ENCODE results near the gene CLIC4. TPM values are rescaled to one million over a fixed set of nuclear protein-coding genes. Genes with fewer than 3 reads are reported as not detected.

The CLIC4 gene
- polyA plus RNA-seq, 1 donor (not counting 4 experiments of a cell fraction or from before 2014, with no cell fraction given) = 130 TPM

DNA sequence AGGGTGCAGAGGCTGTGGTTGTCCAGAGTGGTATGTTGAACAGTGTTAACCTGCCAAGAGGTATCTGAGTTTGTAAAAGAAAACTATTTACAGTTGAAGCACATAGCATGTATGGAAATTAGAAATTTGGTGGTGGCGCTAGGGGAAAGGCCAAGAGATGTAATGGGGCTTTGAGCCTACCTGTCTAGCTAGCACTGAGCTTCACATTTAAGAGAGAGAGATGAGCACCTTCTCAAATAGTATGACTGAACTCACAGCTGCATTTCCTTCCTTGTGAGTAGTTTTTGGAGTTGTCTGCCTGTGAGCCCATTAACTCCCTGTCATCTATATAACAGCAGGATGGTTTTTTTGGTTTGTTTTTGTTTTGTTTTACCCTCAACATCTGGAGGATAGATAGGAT lies 4.0 kb downstream of the CLIC4 start:
- Histone ChIP-seq H3K79me2 (ENCODE audit: control insufficient read depth, insufficient read depth, low read length) (peaks cover 85% of the 10 kb centered on the region), H3K9me3 (ENCODE audit: control insufficient read depth, low read depth, low read length) (no peaks in the 10 kb centered on the region), H3K4me3 (ENCODE audit: control insufficient read depth in 2 of 3, extremely low read depth in 1 of 3, insufficient read depth in 2 of 3, low read depth in 1 of 3, low read length in 3 of 3) (no peak overlapping the region), H2AFZ (ENCODE audit: control insufficient read depth, low read length) (no peak overlapping the region), H3K4me1 (ENCODE audit: control insufficient read depth, extremely low read depth, insufficient read depth, low read length) (peaks cover under 1% of the 10 kb centered on the region), H3K9me1 (ENCODE audit: control insufficient read depth, extremely low read depth, insufficient read depth, low read length) (no peaks in the 10 kb centered on the region), H3K4me2 (ENCODE audit: control insufficient read depth, extremely low read depth, insufficient read depth, low read depth, low read length) (no peak overlapping the region), H3K9ac (ENCODE audit: control insufficient read depth, extremely low read depth, insufficient read depth, low read length) (no peak overlapping the region), H3K27ac (ENCODE audit: control insufficient read depth, insufficient read depth, low read length) (no peak overlapping the region), H3K36me3 (ENCODE audit: control insufficient read depth in 2 of 2, extremely low read depth in 1 of 2, insufficient read depth in 2 of 2, low read length in 2 of 2) (peaks cover 6 to 7% of the 10 kb centered on the region in 2 experiments), H3K27me3 (ENCODE audit: control insufficient read depth, extremely low read depth, insufficient read depth, low read length) (no peaks in the 10 kb centered on the region), H4K20me1 (ENCODE audit: control insufficient read depth, extremely low read depth, insufficient read depth, low read length) (peaks cover 12% of the 10 kb centered on the region)
- TF ChIP-seq, protein P1, sequence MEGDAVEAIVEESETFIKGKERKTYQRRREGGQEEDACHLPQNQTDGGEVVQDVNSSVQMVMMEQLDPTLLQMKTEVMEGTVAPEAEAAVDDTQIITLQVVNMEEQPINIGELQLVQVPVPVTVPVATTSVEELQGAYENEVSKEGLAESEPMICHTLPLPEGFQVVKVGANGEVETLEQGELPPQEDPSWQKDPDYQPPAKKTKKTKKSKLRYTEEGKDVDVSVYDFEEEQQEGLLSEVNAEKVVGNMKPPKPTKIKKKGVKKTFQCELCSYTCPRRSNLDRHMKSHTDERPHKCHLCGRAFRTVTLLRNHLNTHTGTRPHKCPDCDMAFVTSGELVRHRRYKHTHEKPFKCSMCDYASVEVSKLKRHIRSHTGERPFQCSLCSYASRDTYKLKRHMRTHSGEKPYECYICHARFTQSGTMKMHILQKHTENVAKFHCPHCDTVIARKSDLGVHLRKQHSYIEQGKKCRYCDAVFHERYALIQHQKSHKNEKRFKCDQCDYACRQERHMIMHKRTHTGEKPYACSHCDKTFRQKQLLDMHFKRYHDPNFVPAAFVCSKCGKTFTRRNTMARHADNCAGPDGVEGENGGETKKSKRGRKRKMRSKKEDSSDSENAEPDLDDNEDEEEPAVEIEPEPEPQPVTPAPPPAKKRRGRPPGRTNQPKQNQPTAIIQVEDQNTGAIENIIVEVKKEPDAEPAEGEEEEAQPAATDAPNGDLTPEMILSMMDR (optimal IDR thresholded peaks at IDR 0.05 in 1 of 3, IDR thresholded peaks at IDR 0.05 in 1 of 3, conservative IDR thresholded peaks at IDR 0.05 in 1 of 3; ENCODE audit: extremely low read depth in 1 of 3, insufficient read depth in 2 of 3, low read length in 3 of 3) = no peak
- no peak for TF ChIP-seq EZH2 (IDR thresholded peaks at IDR 0.05; ENCODE audit: low read length)
- dilution Hi-C loops (cut with MboI; ENCODE audit: extremely low pct_ligation_motif_present, low sequenced_read_pairs) = no loop called here
- no peak for DNase-seq (ENCODE audit: low read depth, low spot score)
- FAIRE-seq = no peak

DNA sequence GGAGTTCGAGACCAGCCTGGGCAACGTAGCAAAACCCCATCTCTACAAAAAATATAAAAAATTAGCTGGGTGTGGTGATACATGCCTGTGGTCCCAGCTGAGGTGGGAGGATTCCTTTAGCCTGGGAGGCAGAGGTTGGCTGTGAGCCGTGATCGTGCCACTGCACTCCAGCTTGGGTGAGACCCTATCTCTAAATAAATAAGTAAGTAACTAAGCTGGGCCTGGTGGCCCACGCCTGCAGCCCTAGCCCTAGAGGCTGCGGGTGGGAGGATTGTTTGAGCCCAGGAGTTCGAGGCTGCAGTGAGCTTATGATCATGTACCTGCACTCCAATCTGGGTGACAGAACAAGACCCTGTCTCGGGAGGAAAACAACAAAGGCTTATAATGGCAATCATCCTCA lies 4.6 kb downstream of the CLIC4 start:
- Histone ChIP-seq H3K36me3 (ENCODE audit: control insufficient read depth in 2 of 2, extremely low read depth in 1 of 2, insufficient read depth in 2 of 2, low read length in 2 of 2) (peaks cover 6 to 7% of the 10 kb centered on the region in 2 experiments), H3K9ac (ENCODE audit: control insufficient read depth, extremely low read depth, insufficient read depth, low read length) (no peak overlapping the region), H3K4me1 (ENCODE audit: control insufficient read depth, extremely low read depth, insufficient read depth, low read length) (no peaks in the 10 kb centered on the region), H2AFZ (ENCODE audit: control insufficient read depth, low read length) (no peak overlapping the region), H4K20me1 (ENCODE audit: control insufficient read depth, extremely low read depth, insufficient read depth, low read length) (peaks cover 12% of the 10 kb centered on the region), H3K27ac (ENCODE audit: control insufficient read depth, insufficient read depth, low read length) (no peak overlapping the region), H3K27me3 (ENCODE audit: control insufficient read depth, extremely low read depth, insufficient read depth, low read length) (no peaks in the 10 kb centered on the region), H3K79me2 (ENCODE audit: control insufficient read depth, insufficient read depth, low read length) (peaks cover 90% of the 10 kb centered on the region), H3K9me1 (ENCODE audit: control insufficient read depth, extremely low read depth, insufficient read depth, low read length) (no peaks in the 10 kb centered on the region), H3K4me3 (ENCODE audit: control insufficient read depth in 2 of 3, extremely low read depth in 1 of 3, insufficient read depth in 2 of 3, low read depth in 1 of 3, low read length in 3 of 3) (no peak overlapping the region), H3K9me3 (ENCODE audit: control insufficient read depth, low read depth, low read length) (no peaks in the 10 kb centered on the region), H3K4me2 (ENCODE audit: control insufficient read depth, extremely low read depth, insufficient read depth, low read depth, low read length) (no peak overlapping the region)
- FAIRE-seq (no peak), DNase-seq (ENCODE audit: low read depth, low spot score) (no peak)
- TF ChIP-seq EZH2 (IDR thresholded peaks at IDR 0.05; ENCODE audit: low read length) = no peak
- TF ChIP-seq, protein P1 (optimal IDR thresholded peaks at IDR 0.05 in 1 of 3, IDR thresholded peaks at IDR 0.05 in 1 of 3, conservative IDR thresholded peaks at IDR 0.05 in 1 of 3; ENCODE audit: extremely low read depth in 1 of 3, insufficient read depth in 2 of 3, low read length in 3 of 3) = no peak
- dilution Hi-C loops (cut with MboI; ENCODE audit: extremely low pct_ligation_motif_present, low sequenced_read_pairs) = no loop called here

All from keratinocyte (primary cell).